ENCODE data around the gene RASD1.

- TF ChIP-seq POLR2A (IDR thresholded peaks at IDR 0.05; ENCODE audit: low read length) (no peak), GATA1 (IDR thresholded peaks at IDR 0.05; ENCODE audit: low read depth, low read length) (no peak)
Observed at GRCh38 chr17:17527534-17527933, 31.3 kb upstream of the RASD1 start.

Measured in erythroblast (primary cell).